ENCODE measurements around the gene AGAP1.

The AGAP1 gene

GRCh38 chr2:236014408-236015131 is 520.7 kb downstream of the AGAP1 start:
- peak; percentile 15 for DNase-seq (ENCODE audit: low read depth)
- no peak overlapping the region for H3K4me3 ChIP-seq (ENCODE audit: low read depth, low read length)
- no peak for TF ChIP-seq CTCF (conservative IDR thresholded peaks at IDR 0.05; ENCODE audit: low read depth, low read length)

GRCh38 chr2:236015171-236015570 is 521.3 kb downstream of the AGAP1 start:
- TF ChIP-seq CTCF (conservative IDR thresholded peaks at IDR 0.05; ENCODE audit: low read depth, low read length), result no peak
- no peak overlapping the region for H3K4me3 ChIP-seq (ENCODE audit: low read depth, low read length)

GRCh38 chr2:236016496-236016895 is 522.7 kb downstream of the AGAP1 start:
- DNase-seq (ENCODE audit: low read depth), result no peak
- TF ChIP-seq CTCF (conservative IDR thresholded peaks at IDR 0.05; ENCODE audit: low read depth, low read length), result no peak
- H3K4me3 ChIP-seq (ENCODE audit: low read depth, low read length), result no peak overlapping the region

More at GRCh38 chr2:236015171-236015570, 521.3 kb downstream of the AGAP1 start:
- no peak for DNase-seq (ENCODE audit: low read depth)

- no peak overlapping the region for H3K4me3 ChIP-seq (ENCODE audit: low read depth, low read length)
- no peak for TF ChIP-seq CTCF (conservative IDR thresholded peaks at IDR 0.05; ENCODE audit: low read depth, low read length)
- DNase-seq (ENCODE audit: low read depth), result no peak
Measured at GRCh38 chr2:236017446-236017845, 523.6 kb downstream of the AGAP1 start.

- no peak for TF ChIP-seq CTCF (conservative IDR thresholded peaks at IDR 0.05; ENCODE audit: low read depth, low read length)
- no peak for DNase-seq (ENCODE audit: low read depth)
- no peak overlapping the region for H3K4me3 ChIP-seq (ENCODE audit: low read depth, low read length)
Measured at GRCh38 chr2:236019434-236019833, 525.6 kb downstream of the AGAP1 start.

GRCh38 chr2:236021499-236022057 is 527.7 kb downstream of the AGAP1 start:
- H3K4me3 ChIP-seq (ENCODE audit: low read depth, low read length), result no peak overlapping the region
- TF ChIP-seq CTCF (conservative IDR thresholded peaks at IDR 0.05; ENCODE audit: low read depth, low read length), result no peak
- DNase-seq (ENCODE audit: low read depth), result no peak

- no peak for TF ChIP-seq CTCF (conservative IDR thresholded peaks at IDR 0.05; ENCODE audit: low read depth, low read length)
- no peak overlapping the region for H3K4me3 ChIP-seq (ENCODE audit: low read depth, low read length)
- no peak for DNase-seq (ENCODE audit: low read depth)
Measured at GRCh38 chr2:236022128-236022527, 528.3 kb downstream of the AGAP1 start.
